GM12873 (cell line): ENCODE data around the gene SPHKAP.

ENCODE experiments used
- CTCF ChIP-seq: IDR thresholded peaks from 2 replicates; pipeline ENCODE4 v1.5.1; 2012; ENCODE audit warnings: low read depth, mild to moderate bottlenecking, moderate library complexity, low read length, control low read depth; ENCODE audit not compliant: insufficient read depth; ENCODE audit errors: missing control alignments

Gene SPHKAP

GRCh38 chr2:228023619-228024018, 157.9 kb downstream of the SPHKAP start:
- TF ChIP-seq CTCF: no peak

- TF ChIP-seq CTCF: no peak
Observed at GRCh38 chr2:228018311-228018710, 163.2 kb downstream of the SPHKAP start.

GRCh38 chr2:228017784-228018183, 163.7 kb downstream of the SPHKAP start:
- TF ChIP-seq CTCF: no peak

GRCh38 chr2:228016402-228016801, 165.1 kb downstream of the SPHKAP start:
- TF ChIP-seq CTCF: no peak

- no peak for TF ChIP-seq CTCF
Observed at GRCh38 chr2:228015741-228016140, 165.7 kb downstream of the SPHKAP start.

- no peak for TF ChIP-seq CTCF
Observed at GRCh38 chr2:227996366-227996765, 185.1 kb downstream of the SPHKAP start.

GRCh38 chr2:227990937-227991336, 190.6 kb downstream of the SPHKAP start:
- no peak for TF ChIP-seq CTCF
